GM12872 (cell line): ENCODE results near the gene LRRC1.

Experiments
- TF ChIP-seq, protein P1 (sequence below): IDR thresholded peaks from 3 replicates; pipeline ENCODE4 v1.5.1; 2011; ENCODE audit warnings: low read depth, mild to moderate bottlenecking, low read length, moderate library complexity; ENCODE audit not compliant: insufficient read depth

Gene LRRC1

DNA sequence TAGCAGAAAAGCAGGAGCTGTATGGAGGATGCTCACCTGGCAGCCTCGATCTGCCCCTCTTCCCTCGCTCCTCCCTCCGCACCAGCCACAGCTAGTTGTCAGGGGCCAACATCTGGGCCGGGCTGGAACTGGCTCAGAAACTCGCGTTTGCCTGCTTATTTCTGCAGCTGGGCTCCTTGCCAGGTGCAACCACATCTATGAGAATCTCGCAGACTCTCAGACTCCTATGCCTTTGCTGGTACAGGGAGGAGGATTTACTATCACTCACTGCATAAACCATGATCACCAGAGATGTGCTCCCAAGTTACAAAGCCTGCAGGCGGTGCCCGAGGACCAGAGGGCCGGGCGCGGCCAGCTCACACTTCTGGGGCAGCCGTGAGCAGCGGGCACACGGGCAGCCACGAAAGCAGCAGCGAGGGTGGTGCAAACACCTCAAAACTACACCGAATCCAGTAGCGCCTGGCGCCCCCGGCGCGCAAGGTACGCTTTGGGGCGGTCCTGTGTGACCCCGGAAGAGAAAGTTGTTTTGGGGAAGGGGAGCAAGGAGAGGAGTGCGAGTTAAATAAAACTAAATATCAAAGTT lies 577 bp upstream of the LRRC1 start:
- TF ChIP-seq, protein P1, sequence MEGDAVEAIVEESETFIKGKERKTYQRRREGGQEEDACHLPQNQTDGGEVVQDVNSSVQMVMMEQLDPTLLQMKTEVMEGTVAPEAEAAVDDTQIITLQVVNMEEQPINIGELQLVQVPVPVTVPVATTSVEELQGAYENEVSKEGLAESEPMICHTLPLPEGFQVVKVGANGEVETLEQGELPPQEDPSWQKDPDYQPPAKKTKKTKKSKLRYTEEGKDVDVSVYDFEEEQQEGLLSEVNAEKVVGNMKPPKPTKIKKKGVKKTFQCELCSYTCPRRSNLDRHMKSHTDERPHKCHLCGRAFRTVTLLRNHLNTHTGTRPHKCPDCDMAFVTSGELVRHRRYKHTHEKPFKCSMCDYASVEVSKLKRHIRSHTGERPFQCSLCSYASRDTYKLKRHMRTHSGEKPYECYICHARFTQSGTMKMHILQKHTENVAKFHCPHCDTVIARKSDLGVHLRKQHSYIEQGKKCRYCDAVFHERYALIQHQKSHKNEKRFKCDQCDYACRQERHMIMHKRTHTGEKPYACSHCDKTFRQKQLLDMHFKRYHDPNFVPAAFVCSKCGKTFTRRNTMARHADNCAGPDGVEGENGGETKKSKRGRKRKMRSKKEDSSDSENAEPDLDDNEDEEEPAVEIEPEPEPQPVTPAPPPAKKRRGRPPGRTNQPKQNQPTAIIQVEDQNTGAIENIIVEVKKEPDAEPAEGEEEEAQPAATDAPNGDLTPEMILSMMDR: peak; percentile 61

DNA sequence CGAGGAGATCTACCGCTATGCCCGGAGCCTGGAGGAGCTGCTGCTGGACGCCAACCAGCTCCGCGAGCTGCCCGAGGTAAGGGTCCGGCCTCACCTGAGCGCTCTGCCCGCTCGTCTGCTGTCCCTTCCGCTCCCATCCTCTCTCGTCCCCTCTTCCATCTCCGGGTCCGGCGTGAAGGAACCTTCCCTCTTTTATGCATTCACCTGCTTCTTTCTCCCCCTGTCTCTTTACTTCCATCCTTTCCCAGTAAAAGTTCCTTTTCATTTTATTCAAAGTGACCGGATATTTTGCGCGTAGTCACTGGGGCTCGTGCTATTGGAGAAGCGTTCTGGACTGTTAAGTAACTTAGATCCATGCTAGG lies 516 bp downstream of the LRRC1 start:
- TF ChIP-seq, protein P1: no peak

DNA sequence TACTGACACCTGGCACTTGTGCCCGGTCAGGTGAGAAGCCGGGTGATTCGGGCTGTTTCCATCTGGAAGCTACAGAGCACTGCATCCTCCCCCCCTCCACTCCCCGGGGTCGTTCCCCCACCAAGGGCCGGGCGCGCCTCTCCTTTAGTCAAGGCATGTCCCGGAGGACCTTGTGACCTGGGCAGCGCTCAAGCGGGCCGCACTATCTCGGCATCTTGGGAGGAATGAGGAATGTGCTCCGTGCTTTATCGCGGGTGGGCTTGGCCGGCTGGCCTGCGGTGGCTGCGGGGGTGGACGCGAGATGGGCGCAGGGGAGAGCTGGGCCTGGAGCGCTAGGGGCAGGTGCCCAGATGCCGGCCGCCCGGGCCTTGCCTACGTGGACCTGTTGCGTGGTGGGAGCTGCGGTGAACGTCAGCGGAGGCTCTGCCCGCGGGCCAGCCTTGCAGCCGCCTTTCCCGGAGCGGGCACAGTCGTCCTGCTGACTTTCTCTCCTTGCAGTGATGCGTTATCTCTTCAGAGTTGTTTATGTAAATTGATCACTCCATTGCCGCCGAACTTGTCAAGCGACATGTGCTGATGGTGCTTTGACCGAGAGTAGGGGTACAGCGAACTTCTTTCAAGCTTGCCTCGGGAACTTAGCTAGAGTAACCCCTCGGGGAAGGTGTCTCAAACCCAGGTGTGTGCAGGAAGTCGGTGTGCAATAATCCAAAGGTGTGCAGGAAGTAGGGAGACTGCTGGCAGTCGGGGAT lies 1.1 kb downstream of the LRRC1 start:
- TF ChIP-seq, protein P1: no peak

DNA sequence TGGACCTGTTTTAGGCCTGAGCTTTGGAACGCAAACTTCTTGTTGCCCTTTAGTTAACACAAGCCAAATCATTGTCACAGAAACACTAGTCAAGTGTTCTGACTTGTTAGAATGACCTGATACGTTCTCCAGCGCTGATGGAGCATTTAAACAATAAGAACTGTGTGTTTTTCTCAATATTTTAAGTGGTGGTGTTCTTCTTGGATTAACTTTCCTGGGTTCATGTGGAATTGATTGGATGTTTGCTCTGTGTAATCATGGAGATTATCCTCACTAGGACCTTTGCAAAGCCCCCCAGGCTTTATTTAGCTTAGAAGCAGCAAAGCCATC lies 1.6 kb downstream of the LRRC1 start:
- TF ChIP-seq, protein P1: no peak

DNA sequence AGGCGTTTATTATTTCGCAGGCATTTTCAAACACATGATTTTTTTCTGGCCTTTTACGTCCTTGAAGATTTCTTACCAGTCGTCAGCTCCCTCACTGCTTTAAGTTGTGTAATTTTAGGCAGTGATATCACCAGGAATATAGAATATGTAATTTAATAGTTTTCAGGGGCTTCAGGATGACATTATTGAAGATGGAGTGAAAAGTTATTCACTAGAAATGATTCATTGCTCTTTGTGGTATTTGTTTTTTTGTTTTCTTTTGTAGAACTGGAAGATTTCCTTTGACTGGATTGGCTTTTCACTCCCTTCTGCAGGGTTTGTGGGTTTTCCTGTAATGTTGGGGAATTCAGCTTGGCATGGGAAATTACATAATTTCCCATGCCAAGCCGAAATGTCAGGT lies 2.0 kb downstream of the LRRC1 start:
- TF ChIP-seq, protein P1: no peak

DNA sequence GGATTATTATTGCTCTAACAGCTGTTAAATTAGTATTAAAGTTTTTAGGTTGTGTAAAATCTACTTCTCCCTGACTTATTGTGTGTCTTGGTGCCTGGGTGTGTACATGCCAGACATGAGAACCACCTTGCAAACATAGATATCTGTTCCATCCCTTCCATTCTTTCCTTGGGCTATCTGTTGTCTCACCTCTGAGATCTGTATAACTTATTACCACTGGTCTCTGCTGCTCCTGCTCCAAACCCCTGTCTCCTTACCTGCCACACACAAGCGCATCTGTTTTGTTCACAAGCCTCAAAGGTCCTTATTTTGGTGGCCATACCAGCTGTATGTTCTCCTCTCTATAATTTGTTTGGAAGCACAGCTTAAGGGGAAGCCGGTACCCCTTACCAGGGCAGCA lies 2.5 kb downstream of the LRRC1 start:
- TF ChIP-seq, protein P1: no peak

DNA sequence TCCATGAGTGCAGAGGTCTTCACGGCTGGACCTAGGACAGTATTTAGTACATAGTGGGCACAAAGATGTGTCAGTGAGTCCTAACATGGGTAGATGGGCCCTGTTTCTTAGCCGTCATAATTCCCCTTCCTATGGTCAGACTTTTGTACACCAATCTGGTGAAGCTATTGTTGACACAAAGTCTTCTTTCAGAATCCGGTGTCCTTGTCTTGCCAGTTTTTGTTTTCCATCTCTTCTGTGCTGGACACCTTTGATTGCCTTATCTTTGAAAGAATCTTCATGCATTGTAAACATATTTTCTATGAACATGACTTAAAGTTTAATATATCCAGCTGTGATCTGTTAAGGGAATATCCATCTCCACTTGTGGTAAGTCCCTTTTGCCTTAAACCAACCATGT lies 4.5 kb downstream of the LRRC1 start:
- TF ChIP-seq, protein P1: no peak
